HEK293 (cell line): ENCODE measurements around the gene GPHN.
"Not testable (repeated sequence)": the region's sequence is repeated elsewhere in the genome, so short reads cannot be mapped to it uniquely, and the experiment has no call there.

Experiments used
- KLF1 ChIP-seq: fragments of 450-650 bp; formaldehyde crosslinking; IDR thresholded peaks from 2 replicates; pipeline ENCODE4 v1.5.1; 2016; ENCODE audit warnings: missing biosample characterization, missing genetic modification characterization
- YY1 ChIP-seq: fragments of 450-650 bp; formaldehyde crosslinking; IDR thresholded peaks from 2 replicates; pipeline ENCODE4 v1.5.1; 2018; ENCODE audit warnings: missing biosample characterization, missing genetic modification characterization
- ZBTB20 ChIP-seq: fragments of 450-650 bp; formaldehyde crosslinking; IDR thresholded peaks from 2 replicates; pipeline ENCODE4 v1.5.1; 2016; ENCODE audit warnings: missing biosample characterization, missing genetic modification characterization
- ZBTB7A ChIP-seq: fragments of 450-650 bp; formaldehyde crosslinking; IDR thresholded peaks from 2 replicates; pipeline ENCODE4 v1.5.1; 2016; ENCODE audit warnings: low read depth, missing biosample characterization, missing genetic modification characterization
- ZNF24 ChIP-seq: fragments of 450-650 bp; formaldehyde crosslinking; IDR thresholded peaks from 2 replicates; pipeline ENCODE4 v1.5.1; 2016; ENCODE audit warnings: missing biosample characterization, missing genetic modification characterization
- ZNF530 ChIP-seq: fragments of 450-650 bp; formaldehyde crosslinking; IDR thresholded peaks from 2 replicates; pipeline ENCODE4 v1.5.1; 2016; ENCODE audit warnings: low read depth, missing biosample characterization, missing genetic modification characterization
- ZNF548 ChIP-seq: fragments of 450-650 bp; formaldehyde crosslinking; IDR thresholded peaks from 2 replicates; pipeline ENCODE4 v1.5.1; 2016; ENCODE audit warnings: missing biosample characterization, missing genetic modification characterization
- ZNF626 ChIP-seq: fragments of 450-650 bp; sonication (Bioruptor Pico); formaldehyde crosslinking; IDR thresholded peaks from 2 replicates; pipeline ENCODE4 v1.5.1; 2018; ENCODE audit warnings: missing biosample characterization, missing genetic modification characterization, inconsistent platforms
- TF ChIP-seq, protein P1 (sequence below): fragments of 450-650 bp; formaldehyde crosslinking; IDR thresholded peaks from 2 replicates; pipeline ENCODE4 v1.5.1; 2016; ENCODE audit warnings: missing biosample characterization, missing genetic modification characterization
- TF ChIP-seq, protein P2 (sequence below): fragments of 450-650 bp; formaldehyde crosslinking; IDR thresholded peaks from 2 replicates; pipeline ENCODE4 v1.5.1; 2016; ENCODE audit warnings: missing biosample characterization, missing genetic modification characterization, borderline replicate concordance
- TF ChIP-seq, protein P3 (sequence below): fragments of 450-650 bp; formaldehyde crosslinking; IDR thresholded peaks from 2 replicates; pipeline ENCODE4 v1.5.1; 2016; ENCODE audit warnings: missing biosample characterization, missing genetic modification characterization
- TF ChIP-seq, protein P4 (sequence below): fragments of 450-650 bp; formaldehyde crosslinking; IDR thresholded peaks from 2 replicates; pipeline ENCODE4 v1.5.1; 2016; ENCODE audit warnings: missing biosample characterization, missing genetic modification characterization, low read depth
- TF ChIP-seq, protein P5 (sequence below): fragments of 450-650 bp; IDR thresholded peaks from 2 replicates; pipeline ENCODE4 v1.5.1; 2018; ENCODE audit warnings: missing biosample characterization, mild to moderate bottlenecking, missing genetic modification characterization

- TF ChIP-seq, protein P1, sequence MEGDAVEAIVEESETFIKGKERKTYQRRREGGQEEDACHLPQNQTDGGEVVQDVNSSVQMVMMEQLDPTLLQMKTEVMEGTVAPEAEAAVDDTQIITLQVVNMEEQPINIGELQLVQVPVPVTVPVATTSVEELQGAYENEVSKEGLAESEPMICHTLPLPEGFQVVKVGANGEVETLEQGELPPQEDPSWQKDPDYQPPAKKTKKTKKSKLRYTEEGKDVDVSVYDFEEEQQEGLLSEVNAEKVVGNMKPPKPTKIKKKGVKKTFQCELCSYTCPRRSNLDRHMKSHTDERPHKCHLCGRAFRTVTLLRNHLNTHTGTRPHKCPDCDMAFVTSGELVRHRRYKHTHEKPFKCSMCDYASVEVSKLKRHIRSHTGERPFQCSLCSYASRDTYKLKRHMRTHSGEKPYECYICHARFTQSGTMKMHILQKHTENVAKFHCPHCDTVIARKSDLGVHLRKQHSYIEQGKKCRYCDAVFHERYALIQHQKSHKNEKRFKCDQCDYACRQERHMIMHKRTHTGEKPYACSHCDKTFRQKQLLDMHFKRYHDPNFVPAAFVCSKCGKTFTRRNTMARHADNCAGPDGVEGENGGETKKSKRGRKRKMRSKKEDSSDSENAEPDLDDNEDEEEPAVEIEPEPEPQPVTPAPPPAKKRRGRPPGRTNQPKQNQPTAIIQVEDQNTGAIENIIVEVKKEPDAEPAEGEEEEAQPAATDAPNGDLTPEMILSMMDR (tag by site-specific recombination), result not testable (repeated sequence)
- TF ChIP-seq, protein P2, sequence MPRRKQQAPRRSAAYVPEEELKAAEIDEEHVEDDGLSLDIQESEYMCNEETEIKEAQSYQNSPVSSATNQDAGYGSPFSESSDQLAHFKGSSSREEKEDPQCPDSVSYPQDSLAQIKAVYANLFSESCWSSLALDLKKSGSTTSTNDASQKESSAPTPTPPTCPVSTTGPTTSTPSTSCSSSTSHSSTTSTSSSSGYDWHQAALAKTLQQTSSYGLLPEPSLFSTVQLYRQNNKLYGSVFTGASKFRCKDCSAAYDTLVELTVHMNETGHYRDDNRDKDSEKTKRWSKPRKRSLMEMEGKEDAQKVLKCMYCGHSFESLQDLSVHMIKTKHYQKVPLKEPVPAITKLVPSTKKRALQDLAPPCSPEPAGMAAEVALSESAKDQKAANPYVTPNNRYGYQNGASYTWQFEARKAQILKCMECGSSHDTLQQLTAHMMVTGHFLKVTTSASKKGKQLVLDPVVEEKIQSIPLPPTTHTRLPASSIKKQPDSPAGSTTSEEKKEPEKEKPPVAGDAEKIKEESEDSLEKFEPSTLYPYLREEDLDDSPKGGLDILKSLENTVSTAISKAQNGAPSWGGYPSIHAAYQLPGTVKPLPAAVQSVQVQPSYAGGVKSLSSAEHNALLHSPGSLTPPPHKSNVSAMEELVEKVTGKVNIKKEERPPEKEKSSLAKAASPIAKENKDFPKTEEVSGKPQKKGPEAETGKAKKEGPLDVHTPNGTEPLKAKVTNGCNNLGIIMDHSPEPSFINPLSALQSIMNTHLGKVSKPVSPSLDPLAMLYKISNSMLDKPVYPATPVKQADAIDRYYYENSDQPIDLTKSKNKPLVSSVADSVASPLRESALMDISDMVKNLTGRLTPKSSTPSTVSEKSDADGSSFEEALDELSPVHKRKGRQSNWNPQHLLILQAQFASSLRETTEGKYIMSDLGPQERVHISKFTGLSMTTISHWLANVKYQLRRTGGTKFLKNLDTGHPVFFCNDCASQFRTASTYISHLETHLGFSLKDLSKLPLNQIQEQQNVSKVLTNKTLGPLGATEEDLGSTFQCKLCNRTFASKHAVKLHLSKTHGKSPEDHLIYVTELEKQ (tag by site-specific recombination), result not testable (repeated sequence)
- TF ChIP-seq, protein P3, sequence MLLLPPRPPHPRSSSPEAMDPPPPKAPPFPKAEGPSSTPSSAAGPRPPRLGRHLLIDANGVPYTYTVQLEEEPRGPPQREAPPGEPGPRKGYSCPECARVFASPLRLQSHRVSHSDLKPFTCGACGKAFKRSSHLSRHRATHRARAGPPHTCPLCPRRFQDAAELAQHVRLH (tag by site-specific recombination), result not testable (repeated sequence)
- not testable (repeated sequence) for TF ChIP-seq ZNF530; ZBTB7A; ZNF24 (tag by site-specific recombination); KLF1; ZNF548; ZBTB20 (tag by site-specific recombination); YY1 (tag by site-specific recombination); ZNF626
- TF ChIP-seq, protein P4, sequence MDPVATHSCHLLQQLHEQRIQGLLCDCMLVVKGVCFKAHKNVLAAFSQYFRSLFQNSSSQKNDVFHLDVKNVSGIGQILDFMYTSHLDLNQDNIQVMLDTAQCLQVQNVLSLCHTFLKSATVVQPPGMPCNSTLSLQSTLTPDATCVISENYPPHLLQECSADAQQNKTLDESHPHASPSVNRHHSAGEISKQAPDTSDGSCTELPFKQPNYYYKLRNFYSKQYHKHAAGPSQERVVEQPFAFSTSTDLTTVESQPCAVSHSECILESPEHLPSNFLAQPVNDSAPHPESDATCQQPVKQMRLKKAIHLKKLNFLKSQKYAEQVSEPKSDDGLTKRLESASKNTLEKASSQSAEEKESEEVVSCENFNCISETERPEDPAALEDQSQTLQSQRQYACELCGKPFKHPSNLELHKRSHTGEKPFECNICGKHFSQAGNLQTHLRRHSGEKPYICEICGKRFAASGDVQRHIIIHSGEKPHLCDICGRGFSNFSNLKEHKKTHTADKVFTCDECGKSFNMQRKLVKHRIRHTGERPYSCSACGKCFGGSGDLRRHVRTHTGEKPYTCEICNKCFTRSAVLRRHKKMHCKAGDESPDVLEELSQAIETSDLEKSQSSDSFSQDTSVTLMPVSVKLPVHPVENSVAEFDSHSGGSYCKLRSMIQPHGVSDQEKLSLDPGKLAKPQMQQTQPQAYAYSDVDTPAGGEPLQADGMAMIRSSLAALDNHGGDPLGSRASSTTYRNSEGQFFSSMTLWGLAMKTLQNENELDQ (tag by site-specific recombination), result not testable (repeated sequence)
- TF ChIP-seq, protein P5, sequence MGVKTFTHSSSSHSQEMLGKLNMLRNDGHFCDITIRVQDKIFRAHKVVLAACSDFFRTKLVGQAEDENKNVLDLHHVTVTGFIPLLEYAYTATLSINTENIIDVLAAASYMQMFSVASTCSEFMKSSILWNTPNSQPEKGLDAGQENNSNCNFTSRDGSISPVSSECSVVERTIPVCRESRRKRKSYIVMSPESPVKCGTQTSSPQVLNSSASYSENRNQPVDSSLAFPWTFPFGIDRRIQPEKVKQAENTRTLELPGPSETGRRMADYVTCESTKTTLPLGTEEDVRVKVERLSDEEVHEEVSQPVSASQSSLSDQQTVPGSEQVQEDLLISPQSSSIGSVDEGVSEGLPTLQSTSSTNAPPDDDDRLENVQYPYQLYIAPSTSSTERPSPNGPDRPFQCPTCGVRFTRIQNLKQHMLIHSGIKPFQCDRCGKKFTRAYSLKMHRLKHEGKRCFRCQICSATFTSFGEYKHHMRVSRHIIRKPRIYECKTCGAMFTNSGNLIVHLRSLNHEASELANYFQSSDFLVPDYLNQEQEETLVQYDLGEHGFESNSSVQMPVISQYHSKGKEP (tag by site-specific recombination), result not testable (repeated sequence)
Measured at GRCh38 chr14:66502836-66503235, 5.1 kb upstream of the GPHN start.
